Stimulated activated CD4-positive, alpha-beta T cell treated with anti-CD3 and anti-CD28 coated beads, Interleukin-4, amount 100 ng/mL, for 24 hours (primary cell): Measurements from ENCODE around the gene ZNF175.
A peak's percentile ranks its signal among the peaks of the same experiment; 100 is the strongest.

Source experiments
- DNase-seq: peaks from one replicate; pipeline ENCODE4 v3.0.0-alpha.2; 2020

The ZNF175 gene

DNA sequence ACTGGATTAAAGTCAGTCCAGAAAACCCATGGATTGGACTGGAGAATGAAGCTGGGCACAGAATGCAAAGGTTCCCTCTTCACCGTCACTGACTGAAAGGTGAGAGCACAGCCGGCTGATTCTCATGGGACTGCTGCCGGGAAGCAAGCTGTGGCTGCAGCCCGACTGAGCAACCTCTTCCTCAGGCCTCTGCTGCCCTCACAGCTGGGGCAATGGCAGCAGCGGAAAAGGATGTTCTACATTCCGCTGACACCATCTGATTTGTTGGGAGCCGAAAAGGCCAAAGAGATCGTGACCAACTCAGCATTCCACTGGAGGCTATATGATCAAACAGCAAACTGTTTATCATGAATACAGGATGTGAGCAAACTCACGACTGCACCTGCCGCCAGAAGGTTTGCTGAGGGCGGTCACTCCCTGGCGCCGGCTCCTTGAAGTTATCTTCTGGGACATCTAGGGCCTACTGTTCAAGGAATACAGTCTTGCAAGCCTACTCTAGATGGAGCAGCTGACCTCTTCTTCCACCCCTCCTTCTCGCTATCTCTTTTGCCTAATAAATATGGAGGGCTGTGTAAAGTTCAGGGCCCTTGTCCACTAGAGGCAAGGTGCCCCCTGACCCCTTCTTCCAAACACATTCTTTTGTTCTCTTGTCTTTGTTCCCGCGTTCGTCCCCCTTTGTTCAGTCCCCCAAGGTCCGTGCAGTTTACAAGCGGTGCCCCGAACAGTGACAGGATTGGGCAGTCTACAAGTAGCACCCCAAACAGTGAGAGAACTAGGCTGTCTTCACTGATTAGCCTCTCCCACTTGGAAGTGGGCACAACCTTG is 20.0 kb upstream of the ZNF175 start:
- DNase-seq: no peak

DNA sequence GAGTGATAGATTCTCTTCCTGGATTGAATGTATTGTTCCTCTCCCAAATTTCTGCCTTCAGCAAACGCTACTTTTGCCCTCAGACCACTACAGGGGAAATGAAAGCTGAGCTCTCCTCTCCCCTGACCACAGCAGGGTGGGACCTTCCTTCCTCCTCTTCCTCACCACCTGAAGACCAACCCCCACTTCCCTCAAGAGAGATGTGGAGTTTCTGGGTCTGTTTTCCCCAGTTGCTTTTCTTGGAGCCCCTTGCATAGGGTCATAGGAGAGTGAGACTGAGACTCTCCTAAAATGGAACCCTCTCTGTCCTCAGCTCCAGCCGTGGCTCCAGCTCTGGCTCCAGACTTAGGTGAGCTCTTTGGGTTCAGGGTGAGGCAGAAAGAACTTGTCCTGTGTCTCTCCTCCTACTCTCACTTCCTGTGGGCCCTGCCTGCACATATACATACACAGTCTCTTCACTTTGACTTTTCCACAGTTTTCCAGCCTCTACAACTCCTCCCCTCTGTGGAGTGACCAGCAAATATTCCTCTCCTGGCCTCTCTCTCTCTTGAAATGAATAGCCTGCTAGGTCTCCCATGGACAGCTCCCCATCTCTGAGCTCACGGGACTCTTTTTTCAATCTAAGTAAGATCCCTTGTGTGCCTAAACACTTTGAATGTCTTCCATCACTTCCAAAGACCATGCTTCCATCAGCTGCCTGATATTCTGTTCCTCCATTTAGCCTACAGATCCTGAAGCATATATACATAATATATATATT is 19.2 kb upstream of the ZNF175 start:
- no peak for DNase-seq

DNA sequence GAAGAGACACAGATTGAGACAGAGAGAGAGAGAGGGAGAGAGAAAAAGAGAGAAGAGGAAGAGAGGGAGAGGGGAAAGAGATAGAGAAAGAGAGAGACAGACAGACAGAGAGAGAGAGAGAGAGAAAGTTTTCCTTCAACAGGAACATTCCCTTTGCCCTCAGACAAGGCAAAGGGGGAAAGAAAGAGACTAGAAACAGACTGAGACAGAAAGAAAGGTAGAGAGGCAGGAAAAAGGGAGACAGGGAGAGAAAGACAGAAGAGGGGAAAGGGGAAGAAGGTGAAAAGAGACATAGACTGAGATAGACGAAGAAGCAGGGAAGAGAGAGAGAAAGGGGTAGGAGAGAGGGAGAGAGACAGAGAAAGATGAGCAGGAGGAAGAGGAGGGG is 18.5 kb upstream of the ZNF175 start:
- DNase-seq: no peak

DNA sequence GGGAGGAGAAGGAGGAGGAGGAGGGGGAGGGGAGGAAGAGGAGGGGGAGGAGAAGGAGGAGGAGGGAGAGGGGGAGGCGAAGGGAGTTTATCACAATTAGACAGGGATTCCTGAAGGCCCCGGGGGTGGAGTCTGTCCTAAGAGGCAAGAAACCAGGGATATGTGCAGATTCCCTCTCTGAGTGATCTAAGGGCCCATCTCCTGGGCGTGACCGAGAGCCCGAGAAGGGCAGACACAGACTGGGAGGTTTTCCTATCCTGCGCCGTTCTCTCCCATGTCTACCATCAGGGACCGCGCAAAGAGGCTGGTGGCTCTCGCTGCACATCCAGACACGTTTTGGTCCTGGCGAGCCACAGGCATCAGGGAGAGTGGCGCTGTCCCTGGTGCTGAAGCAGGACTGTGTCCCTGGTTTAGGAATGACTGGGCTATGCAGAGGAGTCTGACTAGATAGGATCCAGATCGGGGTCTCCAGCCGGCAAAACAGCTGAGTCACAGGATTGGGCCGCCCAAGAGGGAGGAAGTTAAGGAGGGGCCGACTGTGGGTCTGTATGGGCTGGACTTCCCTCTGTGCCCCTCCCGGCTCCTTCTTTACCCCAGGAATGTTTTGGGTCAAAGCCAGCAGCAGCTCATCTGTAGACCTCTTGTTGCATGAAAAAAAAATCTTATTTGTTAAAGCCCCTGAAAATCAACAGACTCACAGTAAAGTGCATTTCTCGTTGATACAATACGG is 17.9 kb upstream of the ZNF175 start:
- DNase-seq: peak; percentile 53

DNA sequence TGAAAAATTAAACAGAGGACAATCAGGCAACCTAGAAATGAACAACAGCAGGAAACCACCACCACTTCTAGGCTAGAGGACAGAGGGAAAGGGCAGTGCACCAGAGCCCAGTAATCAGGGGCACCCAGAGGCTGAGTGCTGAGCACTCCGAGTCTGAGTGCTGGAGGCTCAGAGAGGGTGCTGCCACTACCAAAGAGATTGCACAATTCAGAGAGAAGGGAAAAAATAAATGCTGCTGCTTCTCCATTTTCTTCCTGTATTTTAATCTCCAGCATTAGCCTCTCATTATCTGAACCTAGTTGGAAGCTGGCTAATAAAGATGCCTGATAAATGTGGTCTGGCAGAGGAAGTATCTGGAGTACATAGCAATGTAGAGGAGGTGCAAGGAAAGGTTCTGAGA is 11.8 kb upstream of the ZNF175 start:
- DNase-seq: no peak

DNA sequence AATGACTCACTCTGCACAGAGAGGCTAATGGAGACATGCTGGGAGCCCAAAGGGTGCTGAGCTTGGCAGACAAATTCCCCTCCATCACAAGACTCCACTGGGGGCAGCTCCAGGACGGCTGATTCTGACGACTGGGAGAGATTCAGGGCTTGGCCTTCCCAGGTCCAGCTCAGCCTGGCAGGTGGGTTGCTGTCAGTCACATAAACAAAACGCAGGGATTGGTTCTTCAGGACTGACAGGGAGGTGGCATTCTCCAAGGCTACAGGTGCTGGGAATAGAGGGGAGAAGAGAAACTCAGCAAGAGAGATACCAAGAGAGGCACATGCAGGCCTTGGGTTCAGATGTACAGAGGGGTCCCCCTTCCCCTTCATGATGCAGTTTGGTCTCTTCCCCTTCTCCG is 10.7 kb upstream of the ZNF175 start:
- no peak for DNase-seq

DNA sequence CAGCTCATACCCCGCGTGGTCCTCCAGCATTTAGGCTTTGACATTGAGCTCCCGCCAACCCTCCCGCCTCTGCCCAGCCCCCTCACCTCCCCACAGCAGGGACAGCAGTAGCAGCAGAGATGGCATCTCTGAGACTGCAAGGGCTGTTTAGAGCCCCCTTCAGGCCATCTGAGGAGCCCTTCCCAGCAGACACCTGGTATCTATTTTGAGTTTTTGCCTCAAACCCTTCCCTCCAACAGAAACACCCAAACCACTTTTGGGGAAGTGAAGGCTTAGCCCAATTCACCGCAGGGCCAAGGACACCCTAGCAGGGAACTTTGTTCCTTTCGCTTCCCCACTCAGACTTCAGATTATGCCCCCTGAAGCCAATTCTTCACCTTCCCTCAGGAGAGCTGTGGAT is 6.3 kb upstream of the ZNF175 start:
- DNase-seq: no peak

DNA sequence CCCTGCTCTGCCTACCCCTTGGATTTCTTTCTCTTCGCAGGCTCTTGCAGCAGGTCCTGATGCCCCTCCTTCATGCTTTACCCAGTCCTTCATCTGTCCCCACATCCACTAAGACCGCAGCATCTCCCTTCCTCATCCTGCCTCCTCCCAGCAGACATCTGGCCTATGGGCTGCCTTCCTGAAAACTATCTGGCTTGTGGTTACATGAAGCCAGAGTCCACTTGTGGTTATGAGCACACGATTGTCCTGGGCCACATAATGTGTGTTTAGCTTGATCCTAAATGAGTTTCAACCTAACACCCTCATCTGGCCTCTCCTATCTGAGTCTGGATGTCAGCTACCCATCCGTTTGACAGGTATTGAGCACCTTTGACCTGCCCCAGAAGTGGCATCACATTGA is 5.5 kb upstream of the ZNF175 start:
- DNase-seq: no peak

DNA sequence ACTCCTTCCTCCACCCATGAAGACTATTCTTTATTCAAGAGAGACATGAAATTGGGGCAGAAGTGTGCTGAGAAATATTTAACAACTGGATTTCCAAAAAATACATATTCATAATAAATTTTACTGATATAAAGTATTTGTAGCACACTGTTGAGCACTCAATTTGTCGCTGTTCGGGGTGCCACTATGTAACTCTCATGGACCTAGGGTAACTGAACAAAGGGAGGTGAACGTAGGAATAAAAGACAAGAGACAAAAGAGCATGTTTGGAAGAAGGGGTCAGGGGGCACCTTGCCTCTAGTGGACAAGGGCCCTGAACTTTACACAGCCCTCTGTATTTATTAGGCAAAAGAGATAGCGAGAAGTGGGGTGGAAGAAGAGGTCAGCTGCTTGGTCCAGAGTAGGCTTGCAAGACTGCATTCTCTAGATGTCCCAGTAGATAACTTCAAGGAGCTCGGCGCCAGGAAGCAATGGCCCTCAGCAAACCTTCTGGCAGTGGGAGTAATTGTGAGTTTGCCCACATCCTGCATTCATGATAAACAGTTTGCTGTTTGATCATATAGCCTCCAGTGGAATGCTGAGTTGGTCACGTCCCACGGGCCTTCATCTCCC is 4.5 kb upstream of the ZNF175 start:
- no peak for DNase-seq

DNA sequence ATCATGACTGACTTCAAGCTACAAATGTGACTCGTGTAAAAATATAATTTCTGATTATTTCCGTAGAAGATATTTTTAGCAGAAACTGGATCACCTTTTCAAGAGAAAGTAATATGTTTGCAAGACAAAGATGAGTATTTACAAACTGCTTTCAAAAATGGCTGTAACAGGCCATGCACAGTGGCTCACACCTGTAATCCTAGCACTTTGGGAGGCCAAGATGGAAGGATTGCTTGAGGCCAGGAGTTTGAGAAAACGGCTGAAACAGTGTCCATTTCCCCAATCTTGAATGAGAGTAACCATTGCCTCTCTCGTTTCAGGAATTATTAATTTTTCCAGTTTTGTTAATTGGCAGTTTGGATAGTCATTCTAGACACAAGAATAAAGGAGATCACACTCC is 3.5 kb upstream of the ZNF175 start:
- DNase-seq: no peak

DNA sequence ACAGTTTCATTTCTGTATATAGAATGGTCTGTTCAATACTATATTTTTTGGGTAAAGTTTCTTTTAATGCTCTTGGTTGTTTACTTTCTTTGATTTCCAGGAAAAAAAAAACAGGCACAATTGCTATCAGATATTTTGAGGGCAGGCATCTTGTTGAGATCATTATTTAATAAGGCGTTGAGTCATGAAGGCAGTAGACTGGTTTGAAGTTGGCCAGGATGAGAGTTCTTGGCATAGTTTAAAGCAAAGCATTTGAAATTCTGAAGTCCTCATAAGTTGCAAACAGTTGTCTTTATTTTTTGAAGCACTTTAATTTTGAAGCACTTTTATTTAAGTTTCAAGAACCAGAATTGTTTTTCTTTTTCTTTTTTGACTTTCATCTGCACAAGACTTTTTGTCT is 2.6 kb upstream of the ZNF175 start:
- no peak for DNase-seq

DNA sequence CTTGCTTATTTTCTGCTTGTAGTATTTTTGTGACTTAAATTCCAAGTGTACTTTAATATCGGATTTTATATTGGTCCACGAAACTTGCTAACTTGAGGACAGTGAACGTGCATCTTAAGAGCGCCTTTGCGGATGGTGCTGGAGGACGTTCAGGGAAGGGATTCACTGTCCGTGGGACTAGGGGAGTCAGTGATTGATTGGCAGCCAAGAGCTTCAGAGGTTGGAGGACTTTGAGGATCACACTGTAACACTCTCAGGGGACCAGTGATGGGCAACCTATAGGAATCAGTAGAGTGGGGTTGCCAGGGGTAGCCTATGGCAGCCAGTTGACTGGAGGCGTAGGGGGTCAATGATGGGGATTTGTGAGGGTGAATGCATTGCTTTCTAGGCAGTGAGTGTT is 516 bp downstream of the ZNF175 start:
- no peak for DNase-seq

DNA sequence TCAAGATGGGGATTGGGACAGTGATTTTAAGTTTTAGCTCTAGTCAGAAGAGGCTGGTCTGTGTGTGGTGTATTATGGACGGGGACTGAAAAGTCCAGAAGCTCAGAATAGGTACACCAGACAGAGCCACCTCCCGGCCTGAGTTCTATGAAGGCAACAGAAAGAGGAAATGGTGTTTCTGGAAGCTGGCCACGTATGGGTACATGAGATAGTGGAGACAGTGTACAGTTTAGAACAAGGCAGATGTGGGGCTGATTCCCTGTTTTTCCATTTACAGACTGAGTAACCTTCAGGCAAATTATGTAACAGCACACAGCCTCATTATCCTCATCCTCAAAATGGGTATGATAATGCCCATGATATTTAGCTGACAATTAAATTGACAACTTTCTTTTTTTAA is 1.3 kb downstream of the ZNF175 start:
- no peak for DNase-seq

DNA sequence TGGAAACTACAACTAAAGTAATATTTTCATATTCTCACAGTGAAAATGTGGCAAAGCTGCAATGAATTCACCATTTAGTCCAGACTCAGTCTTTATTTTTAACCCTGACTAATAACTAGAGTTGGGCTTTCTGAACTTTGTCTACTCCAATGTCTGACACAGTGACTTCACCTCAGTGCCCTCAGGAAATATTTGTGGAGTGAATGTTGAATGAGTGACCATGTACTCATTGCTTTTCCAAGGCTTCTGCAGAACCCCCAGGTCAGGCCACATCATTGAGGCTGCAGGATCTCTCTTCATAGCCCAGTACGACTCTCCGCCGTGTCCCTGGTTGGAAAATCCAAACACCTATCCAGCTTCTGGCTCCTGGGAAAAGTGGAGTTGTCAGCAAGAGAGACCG is 1.8 kb downstream of the ZNF175 start:
- DNase-seq: no peak

DNA sequence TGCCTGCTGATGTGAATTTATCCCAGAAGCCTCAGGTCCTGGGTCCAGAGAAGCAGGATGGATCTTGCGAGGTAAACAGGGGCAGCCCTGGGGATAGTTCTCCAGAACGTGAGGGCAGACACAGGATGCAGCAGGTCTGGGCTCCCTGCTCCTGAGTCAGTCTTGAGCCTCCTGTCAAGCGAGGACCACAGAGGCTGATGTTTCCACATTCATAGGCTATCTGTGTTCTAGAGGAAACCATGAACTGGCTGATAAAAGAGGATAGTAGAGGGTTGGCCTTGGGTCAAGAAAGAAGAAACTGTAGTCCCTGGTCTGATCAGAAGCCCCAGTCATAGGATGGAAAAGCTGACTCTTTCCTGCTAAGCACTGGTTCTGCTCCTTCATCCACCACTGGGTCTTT is 2.2 kb downstream of the ZNF175 start:
- DNase-seq: no peak

DNA sequence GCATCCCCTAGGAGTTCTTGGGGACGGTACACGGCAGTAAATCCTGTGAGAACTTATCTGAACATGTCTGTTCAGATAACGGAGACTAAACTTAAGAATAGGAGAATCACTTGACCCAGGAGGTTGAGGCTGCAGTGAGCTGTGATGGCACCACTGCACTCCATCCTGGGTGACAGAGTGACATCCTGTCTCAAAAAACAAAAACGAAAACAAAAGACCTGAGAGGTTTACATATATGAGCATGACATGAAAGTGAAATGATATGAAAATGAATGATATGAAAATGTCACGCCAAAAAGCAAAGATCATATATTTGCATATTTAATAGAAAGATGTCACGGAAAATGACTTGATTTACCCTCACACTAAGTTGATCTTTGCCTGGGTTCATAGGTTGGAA is 5.8 kb downstream of the ZNF175 start:
- DNase-seq: no peak

DNA sequence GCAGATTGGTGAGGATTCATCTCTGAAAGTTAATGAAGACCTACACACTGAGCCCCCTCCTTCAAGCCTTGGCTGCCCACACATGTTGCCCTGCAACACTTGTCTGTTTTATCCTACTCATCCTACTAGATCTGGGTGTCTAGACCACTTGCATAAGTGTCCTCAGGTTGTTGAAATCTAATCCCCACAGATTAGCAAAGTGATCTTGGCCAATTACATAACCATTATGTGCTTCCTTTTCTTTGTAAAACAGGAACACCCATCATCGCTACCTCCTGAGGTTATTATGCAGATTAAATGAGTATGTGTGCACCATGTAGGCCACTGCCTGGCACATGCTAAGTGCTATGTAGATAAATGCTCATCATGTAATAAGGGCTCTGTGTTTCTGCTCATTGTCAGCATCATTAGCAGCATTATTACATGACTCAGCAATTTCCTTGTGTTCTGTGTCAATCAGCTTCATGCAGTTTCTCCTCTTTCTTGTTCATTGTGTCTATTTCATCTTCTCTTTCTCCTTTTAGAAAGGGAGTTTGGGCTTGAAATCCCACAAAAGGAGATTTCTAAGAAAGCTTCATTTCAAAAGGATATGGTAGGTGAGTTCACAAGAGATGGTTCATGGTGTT is 15.1 kb downstream of the ZNF175 start:
- DNase-seq: no peak

DNA sequence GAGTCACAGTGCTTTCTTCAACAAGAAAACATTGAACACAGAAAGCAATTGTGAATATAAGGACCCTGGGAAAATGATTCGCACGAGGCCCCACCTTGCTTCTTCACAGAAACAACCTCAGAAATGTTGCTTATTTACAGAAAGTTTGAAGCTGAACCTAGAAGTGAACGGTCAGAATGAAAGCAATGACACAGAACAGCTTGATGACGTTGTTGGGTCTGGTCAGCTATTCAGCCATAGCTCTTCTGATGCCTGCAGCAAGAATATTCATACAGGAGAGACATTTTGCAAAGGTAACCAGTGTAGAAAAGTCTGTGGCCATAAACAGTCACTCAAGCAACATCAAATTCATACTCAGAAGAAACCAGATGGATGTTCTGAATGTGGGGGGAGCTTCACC is 15.7 kb downstream of the ZNF175 start:
- DNase-seq: no peak

DNA sequence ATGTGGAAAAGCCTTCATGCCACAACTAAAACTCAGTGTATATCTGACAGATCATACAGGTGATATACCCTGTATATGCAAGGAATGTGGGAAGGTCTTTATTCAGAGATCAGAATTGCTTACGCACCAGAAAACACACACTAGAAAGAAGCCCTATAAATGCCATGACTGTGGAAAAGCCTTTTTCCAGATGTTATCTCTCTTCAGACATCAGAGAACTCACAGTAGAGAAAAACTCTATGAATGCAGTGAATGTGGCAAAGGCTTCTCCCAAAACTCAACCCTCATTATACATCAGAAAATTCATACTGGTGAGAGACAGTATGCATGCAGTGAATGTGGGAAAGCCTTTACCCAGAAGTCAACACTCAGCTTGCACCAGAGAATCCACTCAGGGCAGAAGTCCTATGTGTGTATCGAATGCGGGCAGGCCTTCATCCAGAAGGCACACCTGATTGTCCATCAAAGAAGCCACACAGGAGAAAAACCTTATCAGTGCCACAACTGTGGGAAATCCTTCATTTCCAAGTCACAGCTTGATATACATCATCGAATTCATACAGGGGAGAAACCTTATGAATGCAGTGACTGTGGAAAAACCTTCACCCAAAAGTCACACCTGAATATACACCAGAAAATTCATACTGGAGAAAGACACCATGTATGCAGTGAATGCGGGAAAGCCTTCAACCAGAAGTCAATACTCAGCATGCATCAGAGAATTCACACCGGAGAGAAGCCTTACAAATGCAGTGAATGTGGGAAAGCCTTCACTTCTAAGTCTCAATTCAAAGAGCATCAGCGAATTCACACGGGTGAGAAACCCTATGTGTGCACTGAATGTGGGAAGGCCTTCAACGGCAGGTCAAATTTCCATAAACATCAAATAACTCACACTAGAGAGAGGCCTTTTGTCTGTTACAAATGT is 16.4 kb downstream of the ZNF175 start:
- DNase-seq: no peak

DNA sequence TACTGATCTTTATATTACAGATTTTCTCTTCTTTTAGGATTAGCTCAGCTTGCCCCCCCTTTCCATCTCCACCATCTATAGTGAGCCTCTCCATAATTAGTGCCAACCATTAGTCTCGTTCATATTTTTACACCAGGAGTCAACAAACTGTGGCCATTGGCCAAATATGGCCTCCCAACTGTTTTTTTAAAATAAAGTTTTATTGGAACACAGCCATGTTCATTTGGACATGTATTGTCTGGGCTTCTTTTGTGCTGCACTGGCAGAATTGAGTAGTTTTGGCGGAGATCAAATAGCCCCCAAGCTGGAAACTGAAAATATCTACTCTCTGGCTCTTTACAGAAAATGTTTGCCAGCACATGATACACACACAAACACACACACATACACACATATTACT is 18.4 kb downstream of the ZNF175 start:
- no peak for DNase-seq

DNA sequence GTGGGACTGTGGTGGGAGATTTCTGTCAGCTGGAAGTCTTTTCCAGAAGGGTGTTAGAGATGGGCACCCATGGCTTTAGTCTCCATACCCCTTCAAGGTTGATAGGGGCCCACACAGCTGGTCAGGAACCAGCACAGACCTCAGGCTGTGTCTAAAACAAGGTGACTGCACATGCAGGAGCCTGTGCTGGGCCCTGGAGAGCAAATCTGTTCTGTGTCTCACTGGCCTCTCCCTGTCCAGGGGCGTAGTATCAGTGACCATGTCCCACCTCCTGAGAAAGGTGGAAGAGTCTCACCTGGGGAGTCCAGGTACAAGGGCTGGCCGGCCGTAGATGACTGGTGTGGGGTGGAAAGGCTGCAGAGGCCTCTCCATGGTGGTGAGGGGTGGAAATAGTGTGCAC is 19.4 kb downstream of the ZNF175 start:
- no peak for DNase-seq

DNA sequence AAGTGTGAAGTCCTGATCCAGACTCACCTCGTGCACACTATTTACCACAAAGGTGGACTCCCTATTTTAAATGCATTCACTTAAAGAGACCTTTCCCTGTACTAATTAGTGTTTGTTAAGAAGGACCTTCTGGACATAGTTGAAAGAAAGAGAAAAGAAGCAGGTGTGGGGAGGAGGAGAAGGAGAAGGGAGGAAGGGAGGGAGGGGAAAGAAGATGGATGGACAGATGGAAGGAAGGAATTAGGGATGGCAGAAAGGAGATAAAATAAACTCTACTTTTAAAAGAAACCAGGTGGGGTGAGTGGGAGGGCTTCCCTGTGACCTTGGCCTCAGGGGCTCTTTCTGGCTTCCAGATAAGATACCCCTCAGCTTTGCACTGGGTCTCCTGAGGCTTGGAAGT is 21.4 kb downstream of the ZNF175 start:
- DNase-seq: no peak
